ENCODE data around the gene FOXO3B.
"Not testable (repeated sequence)": the region's sequence is repeated elsewhere in the genome, so short reads cannot be mapped to it uniquely, and the experiment has no call there.

The FOXO3B gene

GRCh38 chr17:18644291-18644690, 37.8 kb downstream of the FOXO3B start, which contains the start of gene TBC1D28:
Gene TBC1D28 (minus strand): TSS chr17:18644391. CDS start chr17:18641352, 3,039 bp downstream.
- FAIRE-seq: not testable (repeated sequence)

GRCh38 chr17:18643124-18643523, 39.0 kb downstream of the FOXO3B start:
- not testable (repeated sequence) for FAIRE-seq

- FAIRE-seq: not testable (repeated sequence)
These were observed 43.8 kb downstream of the FOXO3B start for GRCh38 chr17:18638357-18638756.

GRCh38 chr17:18636237-18636636, 45.9 kb downstream of the FOXO3B start:
- FAIRE-seq: not testable (repeated sequence)

GRCh38 chr17:18635773-18636172, 46.3 kb downstream of the FOXO3B start:
- not testable (repeated sequence) for FAIRE-seq

GRCh38 chr17:18634550-18635263, 47.4 kb downstream of the FOXO3B start:
- FAIRE-seq: not testable (repeated sequence)

All from TTC549 (cell line).